22Rv1 (cell line): ENCODE data around the gene TMEM255B.
"Not testable (repeated sequence)": the region's sequence is repeated elsewhere in the genome, so short reads cannot be mapped to it uniquely, and the experiment has no call there.

Experiments used
- H3K27ac ChIP-seq: fragments of 450-650 bp; 2 replicates; pipeline ENCODE4 v1.5.1; 2017
- ZFX ChIP-seq: fragments of 450-650 bp; IDR thresholded peaks from 2 replicates; pipeline ENCODE4 v1.6.1; 2017; ENCODE audit warnings: antibody characterized with exemption, borderline replicate concordance
- TF ChIP-seq, protein P1 (sequence below): fragments of 450-650 bp; IDR thresholded peaks from 2 replicates; pipeline ENCODE4 v1.5.1; 2017; ENCODE audit warnings: mild to moderate bottlenecking

Gene TMEM255B

DNA sequence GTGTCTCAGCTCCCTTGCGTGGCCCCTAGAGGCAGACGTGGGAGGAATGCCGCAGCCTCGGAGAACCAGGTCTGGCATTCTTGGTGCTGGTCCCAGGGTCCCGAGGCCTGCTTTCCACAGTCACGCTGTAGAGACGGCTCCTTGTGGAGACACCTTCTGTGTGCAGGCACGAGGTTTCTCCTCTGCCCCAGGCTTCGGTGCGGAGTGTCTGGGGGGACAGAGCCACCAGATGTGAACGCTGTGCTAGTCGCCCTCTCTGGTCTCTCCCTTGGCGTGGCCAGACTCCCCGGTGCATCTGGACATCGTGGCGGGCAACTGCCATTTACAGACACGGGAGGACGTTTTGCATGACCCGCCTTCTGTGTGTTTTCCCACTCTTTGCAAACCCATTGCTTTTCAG, 7.5 kb upstream of the TMEM255B start:
- no peak overlapping the region for H3K27ac ChIP-seq
- TF ChIP-seq ZFX = no peak
- TF ChIP-seq, protein P1, sequence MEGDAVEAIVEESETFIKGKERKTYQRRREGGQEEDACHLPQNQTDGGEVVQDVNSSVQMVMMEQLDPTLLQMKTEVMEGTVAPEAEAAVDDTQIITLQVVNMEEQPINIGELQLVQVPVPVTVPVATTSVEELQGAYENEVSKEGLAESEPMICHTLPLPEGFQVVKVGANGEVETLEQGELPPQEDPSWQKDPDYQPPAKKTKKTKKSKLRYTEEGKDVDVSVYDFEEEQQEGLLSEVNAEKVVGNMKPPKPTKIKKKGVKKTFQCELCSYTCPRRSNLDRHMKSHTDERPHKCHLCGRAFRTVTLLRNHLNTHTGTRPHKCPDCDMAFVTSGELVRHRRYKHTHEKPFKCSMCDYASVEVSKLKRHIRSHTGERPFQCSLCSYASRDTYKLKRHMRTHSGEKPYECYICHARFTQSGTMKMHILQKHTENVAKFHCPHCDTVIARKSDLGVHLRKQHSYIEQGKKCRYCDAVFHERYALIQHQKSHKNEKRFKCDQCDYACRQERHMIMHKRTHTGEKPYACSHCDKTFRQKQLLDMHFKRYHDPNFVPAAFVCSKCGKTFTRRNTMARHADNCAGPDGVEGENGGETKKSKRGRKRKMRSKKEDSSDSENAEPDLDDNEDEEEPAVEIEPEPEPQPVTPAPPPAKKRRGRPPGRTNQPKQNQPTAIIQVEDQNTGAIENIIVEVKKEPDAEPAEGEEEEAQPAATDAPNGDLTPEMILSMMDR = no peak

DNA sequence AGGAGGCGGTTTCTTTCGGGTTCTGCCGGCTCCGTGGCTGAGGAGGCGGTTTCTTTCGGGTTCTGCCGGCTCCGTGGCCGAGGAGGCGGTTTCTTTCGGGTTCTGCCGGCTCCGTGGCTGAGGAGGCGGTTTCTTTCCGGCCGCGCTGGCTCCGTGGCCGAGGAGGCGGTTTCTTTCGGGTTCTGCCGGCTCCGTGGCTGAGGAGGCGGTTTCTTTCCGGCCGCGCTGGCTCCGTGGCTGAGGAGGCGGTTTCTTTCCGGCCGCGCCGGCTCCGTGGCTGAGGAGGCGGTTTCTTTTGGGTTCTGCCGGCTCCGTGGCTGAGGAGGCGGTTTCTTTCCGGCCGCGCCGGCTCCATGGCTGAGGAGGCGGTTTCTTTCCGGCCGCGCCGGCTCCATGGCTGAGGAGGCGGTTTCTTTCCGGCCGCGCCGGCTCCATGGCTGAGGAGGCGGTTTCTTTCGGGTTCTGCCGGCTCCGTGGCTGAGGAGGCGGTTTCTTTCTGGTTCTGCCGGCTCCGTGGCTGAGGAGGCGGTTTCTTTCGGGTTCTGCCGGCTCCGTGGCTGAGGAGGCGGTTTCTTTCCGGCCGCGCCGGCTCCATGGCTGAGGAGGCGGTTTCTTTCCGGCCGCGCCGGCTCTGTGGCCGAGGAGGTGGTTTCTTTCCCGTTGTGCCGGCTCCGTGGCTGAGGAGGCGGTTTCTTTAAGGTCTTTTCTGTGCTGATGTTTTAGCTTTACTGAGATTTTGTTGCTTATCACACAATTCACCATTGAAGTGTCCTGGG, 6.6 kb upstream of the TMEM255B start:
- H3K27ac ChIP-seq = not testable (repeated sequence)

DNA sequence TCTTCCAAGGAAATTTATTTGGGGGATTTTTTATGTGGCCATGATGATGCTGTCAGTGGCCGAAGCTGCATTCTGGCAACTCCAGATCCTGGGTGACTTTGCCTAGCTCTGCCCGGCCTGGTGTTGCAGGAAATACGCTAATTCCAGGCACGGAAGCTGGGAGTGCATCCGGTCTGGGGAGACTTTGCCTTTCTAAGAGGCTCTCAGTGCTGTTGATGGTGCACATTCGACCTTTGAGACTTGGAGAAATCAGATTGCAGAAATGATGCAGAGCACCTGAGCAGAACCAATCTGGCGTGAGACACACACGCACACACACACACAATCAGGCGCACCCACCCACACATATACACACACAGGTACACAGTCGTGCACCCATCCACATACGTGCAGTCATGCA, 5.9 kb upstream of the TMEM255B start:
- TF ChIP-seq, protein P1 = no peak
- TF ChIP-seq ZFX = no peak
- H3K27ac ChIP-seq = no peak overlapping the region

DNA sequence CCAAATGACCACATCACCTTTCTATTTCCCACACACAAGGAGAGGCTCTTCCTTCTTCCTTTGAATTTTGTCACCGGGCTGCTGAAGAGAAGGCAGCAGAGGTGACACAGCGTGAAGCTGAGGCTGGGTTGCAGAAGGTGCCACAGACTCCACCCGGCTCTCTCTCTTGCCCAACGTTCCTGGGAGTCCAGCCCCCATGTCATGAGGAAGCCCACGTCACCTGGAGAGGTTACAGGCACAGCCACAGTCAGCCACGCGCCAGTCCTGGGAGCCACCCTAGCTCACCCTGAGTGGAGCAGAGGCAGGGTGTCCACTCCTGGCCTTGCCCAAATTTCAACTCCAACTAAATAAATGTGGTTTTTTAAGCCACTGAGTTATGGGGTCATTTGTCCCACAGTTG, 4.8 kb upstream of the TMEM255B start:
- no peak overlapping the region for H3K27ac ChIP-seq
- TF ChIP-seq, protein P1 = no peak
- TF ChIP-seq ZFX = no peak

DNA sequence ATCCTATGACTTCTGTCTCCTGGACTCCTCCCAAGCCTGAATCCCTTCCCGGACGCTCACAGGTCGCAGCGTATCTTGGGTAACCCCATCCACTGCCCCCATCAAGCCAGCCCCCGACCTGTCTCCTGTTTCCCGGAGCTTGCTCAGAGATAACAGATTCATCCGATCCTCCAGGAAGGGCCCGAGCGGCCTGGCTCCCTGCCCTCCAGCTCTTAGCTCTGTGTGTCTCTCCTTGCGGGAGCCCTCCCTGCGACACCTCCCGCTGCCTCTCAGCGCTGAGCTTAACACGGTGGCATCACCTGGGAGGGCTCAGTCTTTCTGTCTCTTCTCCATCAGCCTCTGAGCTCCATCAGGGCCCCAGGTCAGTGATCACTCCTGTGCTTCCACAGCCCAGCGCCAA, 4.3 kb upstream of the TMEM255B start:
- no peak overlapping the region for H3K27ac ChIP-seq
- no peak for TF ChIP-seq ZFX
- TF ChIP-seq, protein P1 = no peak

DNA sequence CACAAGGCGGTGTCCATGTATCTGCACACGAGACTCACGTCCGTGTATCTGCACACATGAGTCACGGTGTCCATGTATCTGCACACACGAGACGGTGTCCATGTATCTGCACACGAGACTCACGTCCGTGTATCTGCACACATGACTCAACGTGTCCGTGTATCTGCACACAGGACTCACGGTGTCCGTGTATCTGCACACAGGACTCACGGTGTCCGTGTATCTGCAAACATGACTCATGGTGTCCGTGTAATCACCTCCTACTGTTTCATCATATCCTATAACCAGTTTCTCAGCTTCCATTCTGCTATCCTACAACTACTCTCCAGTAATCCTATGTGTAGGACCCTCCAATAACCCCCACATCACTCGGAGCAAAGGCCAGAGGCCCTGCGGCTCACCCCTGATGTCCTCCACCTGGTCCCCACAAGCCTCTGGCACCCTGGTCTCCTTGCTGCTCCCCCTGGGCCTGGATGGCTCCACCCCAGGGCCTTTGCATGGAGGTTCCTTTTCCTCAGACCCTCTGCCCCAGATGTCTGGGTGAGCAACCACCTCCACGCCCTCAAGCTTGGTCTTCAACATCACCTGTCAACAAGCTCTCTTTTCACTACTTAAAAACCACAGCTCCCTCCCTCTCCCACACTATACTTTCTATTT, 2.5 kb upstream of the TMEM255B start:
- TF ChIP-seq, protein P1 = no peak
- TF ChIP-seq ZFX = no peak
- no peak overlapping the region for H3K27ac ChIP-seq

DNA sequence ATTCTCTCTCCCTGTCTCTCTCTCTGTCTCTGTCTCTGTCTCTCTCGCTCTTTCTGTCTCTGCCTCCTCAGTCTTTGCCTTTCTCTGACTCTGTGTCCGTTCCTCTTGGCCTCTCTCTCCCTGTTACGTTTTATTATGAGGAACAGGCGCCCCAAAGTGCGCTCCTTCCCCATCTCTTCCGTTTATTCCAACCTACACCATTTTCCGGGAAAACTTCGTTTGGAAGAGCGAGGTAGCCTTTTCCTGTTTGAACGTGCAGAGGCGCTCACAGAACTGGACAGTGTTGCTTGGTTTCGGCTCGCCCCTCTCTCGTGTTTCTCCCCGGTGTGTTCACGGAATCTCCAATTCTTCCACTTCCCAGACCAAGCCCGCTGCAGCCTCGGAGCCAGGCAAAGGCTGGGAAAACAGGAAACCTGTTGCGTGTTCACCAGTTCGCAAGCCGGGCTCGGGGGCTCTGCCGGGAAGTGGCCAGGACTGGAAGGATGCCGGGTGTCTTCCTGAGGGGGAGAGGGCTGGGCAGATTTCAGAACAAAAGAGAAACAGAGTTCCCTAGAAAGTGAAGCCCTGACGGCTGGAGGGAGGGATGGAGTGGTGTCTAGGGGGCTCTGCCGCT, 605 bp downstream of the TMEM255B start:
- H3K27ac ChIP-seq = no peak overlapping the region
- TF ChIP-seq ZFX = no peak
- TF ChIP-seq, protein P1 = no peak; the same call in 1 of the 2 replicates
